Amygdala (tissue), 56 donors: ENCODE data around the gene BEX4.
A peak's percentile ranks its signal among the peaks of the same experiment; 100 is the strongest.
"Not testable (repeated sequence)": the region's sequence is repeated elsewhere in the genome, so short reads cannot be mapped to it uniquely, and the experiment has no call there.

Source experiments
- DNase-seq, 56 donors: peaks; one replicate each; lab custom pipeline; 2025; lab: John Stamatoyannopoulos, UW

The BEX4 gene

GRCh38 chrX:103214870-103215424 is at the start of gene BEX4:
BEX4 (plus strand) TSS chrX:103215108; CDS start chrX:103216154, 1,046 bp downstream.
- peak; percentile 1 to 90 (median 72) for DNase-seq

GRCh38 chrX:103170216-103170615 is 44.7 kb upstream of the BEX4 start:
- no peak for DNase-seq

- no peak for DNase-seq
Measured at GRCh38 chrX:103171353-103171752, 43.6 kb upstream of the BEX4 start.

GRCh38 chrX:103175256-103175655 is 39.7 kb upstream of the BEX4 start:
- not testable (repeated sequence) for DNase-seq

GRCh38 chrX:103175944-103176753 is 38.8 kb upstream of the BEX4 start:
- DNase-seq = peak in 44 of 56 donors; percentile 0 to 81 (median 6)

GRCh38 chrX:103177556-103177955 is 37.4 kb upstream of the BEX4 start:
- DNase-seq = no peak

- no peak for DNase-seq
Measured at GRCh38 chrX:103183912-103184311, 31.0 kb upstream of the BEX4 start.

GRCh38 chrX:103187953-103188475 is 26.9 kb upstream of the BEX4 start:
- no peak for DNase-seq

- no peak for DNase-seq
Measured at GRCh38 chrX:103197721-103198306, 17.1 kb upstream of the BEX4 start.

GRCh38 chrX:103198668-103199067 is 16.2 kb upstream of the BEX4 start:
- DNase-seq = not testable (repeated sequence)

GRCh38 chrX:103201041-103201440 is 13.9 kb upstream of the BEX4 start:
- DNase-seq = no peak

GRCh38 chrX:103210056-103210455 is 4.9 kb upstream of the BEX4 start:
- DNase-seq = no peak

GRCh38 chrX:103211012-103211715 is 3.7 kb upstream of the BEX4 start:
- peak in 30 of 56 donors; percentile 0 to 64 (median 6) for DNase-seq

- DNase-seq = no peak
Measured at GRCh38 chrX:103212749-103213457, 2.0 kb upstream of the BEX4 start.

- peak in 41 of 56 donors; percentile 1 to 50 (median 21) for DNase-seq
Measured at GRCh38 chrX:103215425-103215991, 600 bp downstream of the BEX4 start.

GRCh38 chrX:103220511-103221323 is 5.8 kb downstream of the BEX4 start:
- DNase-seq = peak in 14 of 56 donors; percentile 0 to 60 (median 20)

GRCh38 chrX:103225918-103226317 is 11.0 kb downstream of the BEX4 start:
- not testable (repeated sequence) for DNase-seq

GRCh38 chrX:103233263-103233662 is 18.4 kb downstream of the BEX4 start:
- DNase-seq = no peak

- DNase-seq = no peak
Measured at GRCh38 chrX:103234869-103235268, 20.0 kb downstream of the BEX4 start.
